ENCODE measurements around the gene NEK2. TPM values are rescaled to one million over a fixed set of nuclear protein-coding genes. Genes with fewer than 3 reads are reported as not detected.

NEK2 gene
- total and polyA plus RNA-seq, 2 donors (not counting 1 experiment from before 2014, with no cell fraction given) = 0.09 TPM; not detected in 1

DNA sequence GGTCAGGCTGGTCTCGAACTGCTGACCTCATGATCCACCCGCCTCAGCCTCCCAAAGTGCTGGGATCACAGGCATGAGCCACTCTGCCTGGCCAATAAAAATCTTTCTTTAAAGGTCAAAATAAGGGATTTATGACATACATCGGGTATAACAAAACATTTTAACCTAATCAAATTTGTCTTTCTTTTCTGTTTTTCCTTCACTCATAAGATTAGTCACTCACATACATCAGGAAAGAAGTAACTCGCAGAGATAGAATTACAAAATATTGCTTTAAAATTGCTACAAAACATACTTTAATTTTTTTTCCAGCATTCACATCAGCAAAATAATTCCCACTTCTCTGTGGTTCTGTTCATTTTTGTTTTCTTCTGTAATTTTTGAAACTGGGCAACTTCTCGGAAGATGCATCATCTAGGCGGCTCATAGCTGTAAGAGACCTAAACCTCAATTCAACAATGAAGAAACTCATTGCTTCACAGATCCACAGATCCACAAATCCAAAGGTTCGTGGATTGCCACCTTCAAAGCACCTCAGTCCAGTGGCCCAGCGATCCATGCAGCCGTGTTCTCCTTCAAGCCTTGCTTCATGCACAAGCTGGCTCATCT, 39.7 kb downstream of the NEK2 start:
- H3K27ac ChIP-seq (ENCODE audit: low read length in 2 of 2) = no peak overlapping the region
- Mint-ChIP-seq H3K4me1 (no peaks in the 10 kb centered on the region), H3K4me3 (no peak overlapping the region), H3K27me3 (peaks cover 25% of the 10 kb centered on the region), H3K27ac (no peak overlapping the region), H3K9me3 (ENCODE audit: insufficient read depth) (no peaks in the 10 kb centered on the region)
- no peak overlapping the region for H3K4me2 ChIP-seq (replicated peaks; ENCODE audit: low read depth, low read length, poor library complexity, severe bottlenecking)
- TF ChIP-seq CTCF (IDR thresholded peaks at IDR 0.05) (no peak), EZH2 (IDR thresholded peaks at IDR 0.05; ENCODE audit: borderline replicate concordance, insufficient read depth, low read depth, low read length, poor library complexity, severe bottlenecking) (no peak)
- DNase-seq (no peak), ATAC-seq (ENCODE audit: low read depth) (no peak)
- intact Hi-C loops (cut with micrococcal nuclease) = no loop called here
- no peaks in the 10 kb centered on the region for H4K20me1 ChIP-seq (ENCODE audit: control insufficient read depth, insufficient read depth, low read length, poor library complexity, severe bottlenecking)
- no peaks in the 10 kb centered on the region for H3K36me3 ChIP-seq (replicated peaks in 1 of 2; ENCODE audit: control extremely low read depth in 1 of 2, control insufficient read depth in 1 of 2, extremely low read depth in 1 of 2, insufficient read depth in 2 of 2, low read length in 1 of 2)
- no peaks in the 10 kb centered on the region for H3K4me1 ChIP-seq (ENCODE audit: control insufficient read depth in 2 of 2, insufficient read depth in 2 of 2, low read length in 2 of 2)
- no peak overlapping the region for H3K4me3 ChIP-seq (ENCODE audit: control extremely low read depth in 1 of 5, extremely low read depth in 1 of 5, insufficient read depth in 1 of 5, low read depth in 2 of 5, low read length in 4 of 5)
- 86% methylated on average over 8 of the region's 9 CpGs for WGBS (ENCODE audit: insufficient coverage)
- CTCF ChIA-PET = interaction anchor here (0.7 kb wide), 1 partner anchor 278 kb away, joined by 3 read pairs; no protein-coding TSS in a partner anchor
- no peak overlapping the region for H2AFZ ChIP-seq (ENCODE audit: insufficient read depth, low read depth, low read length, poor library complexity, severe bottlenecking)
- POLR2A ChIA-PET = no interaction called here
- no peaks in the 10 kb centered on the region for H3K79me2 ChIP-seq (ENCODE audit: control insufficient read depth, insufficient read depth, low read length)
- no peaks in the 10 kb centered on the region for H3K9me3 ChIP-seq (ENCODE audit: control extremely low read depth in 1 of 3, control insufficient read depth in 2 of 3, insufficient read depth in 1 of 3, low read length in 2 of 3)
- H3K9ac ChIP-seq (ENCODE audit: low read length) = no peak overlapping the region
- H3K27me3 ChIP-seq (replicated peaks in 1 of 4; ENCODE audit: control extremely low read depth in 1 of 4, control insufficient read depth in 3 of 4, insufficient read depth in 4 of 4, low read length in 3 of 4) = peaks cover 0 to 13% (median 2%) of the 10 kb centered on the region in 4 experiments

DNA sequence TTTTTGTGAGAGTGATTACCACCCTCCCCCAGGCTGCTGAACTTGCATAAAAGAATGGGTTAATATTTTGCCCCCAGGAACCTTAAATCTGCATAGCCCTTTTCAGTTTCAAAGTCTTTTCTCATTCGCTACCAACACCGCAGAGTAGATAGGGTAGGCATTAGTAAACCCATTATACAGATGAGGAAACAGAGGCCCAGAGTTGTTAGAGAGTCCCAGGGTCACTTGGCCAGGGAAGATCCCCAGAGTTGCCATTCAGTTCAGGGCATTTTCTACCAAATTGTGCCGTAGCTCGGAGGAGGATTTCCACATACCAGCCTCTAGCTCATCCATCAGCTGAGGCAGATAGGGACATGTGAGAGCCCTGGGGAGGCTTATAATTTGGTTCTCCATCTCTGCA, 40.5 kb downstream of the NEK2 start:
- no peaks in the 10 kb centered on the region for H3K9me3 ChIP-seq (ENCODE audit: control extremely low read depth in 1 of 3, control insufficient read depth in 2 of 3, insufficient read depth in 1 of 3, low read length in 2 of 3)
- no peak for TF ChIP-seq EZH2 (IDR thresholded peaks at IDR 0.05; ENCODE audit: borderline replicate concordance, insufficient read depth, low read depth, low read length, poor library complexity, severe bottlenecking)
- no peaks in the 10 kb centered on the region for H4K20me1 ChIP-seq (ENCODE audit: control insufficient read depth, insufficient read depth, low read length, poor library complexity, severe bottlenecking)
- H3K9ac ChIP-seq (ENCODE audit: low read length) = no peak overlapping the region
- intact Hi-C loops (cut with micrococcal nuclease) = no loop called here
- no peaks in the 10 kb centered on the region for H3K4me1 ChIP-seq (ENCODE audit: control insufficient read depth in 2 of 2, insufficient read depth in 2 of 2, low read length in 2 of 2)
- no peak for ATAC-seq (ENCODE audit: low read depth)
- Mint-ChIP-seq H3K4me1 (no peaks in the 10 kb centered on the region), H3K27me3 (peaks cover 21% of the 10 kb centered on the region), H3K4me3 (no peak overlapping the region), H3K9me3 (ENCODE audit: insufficient read depth) (no peaks in the 10 kb centered on the region), H3K27ac (no peak overlapping the region)
- no peak overlapping the region for H3K4me2 ChIP-seq (replicated peaks; ENCODE audit: low read depth, low read length, poor library complexity, severe bottlenecking)
- H3K27me3 ChIP-seq (replicated peaks in 1 of 4; ENCODE audit: control extremely low read depth in 1 of 4, control insufficient read depth in 3 of 4, insufficient read depth in 4 of 4, low read length in 3 of 4) = peaks cover 0 to 13% (median 2%) of the 10 kb centered on the region in 4 experiments
- H3K79me2 ChIP-seq (ENCODE audit: control insufficient read depth, insufficient read depth, low read length) = no peaks in the 10 kb centered on the region
- H3K27ac ChIP-seq (ENCODE audit: low read length in 2 of 2) = no peak overlapping the region
- ChIA-PET POLR2A (no interaction called here), CTCF (interaction anchor here (0.5 to 0.7 kb wide), 2 partner anchors 34 to 277 kb away, joined by 3 read pairs; no protein-coding TSS in a partner anchor)
- no peak overlapping the region for H3K4me3 ChIP-seq (ENCODE audit: control extremely low read depth in 1 of 5, extremely low read depth in 1 of 5, insufficient read depth in 1 of 5, low read depth in 2 of 5, low read length in 4 of 5)
- no peaks in the 10 kb centered on the region for H3K36me3 ChIP-seq (replicated peaks in 1 of 2; ENCODE audit: control extremely low read depth in 1 of 2, control insufficient read depth in 1 of 2, extremely low read depth in 1 of 2, insufficient read depth in 2 of 2, low read length in 1 of 2)
- WGBS (ENCODE audit: insufficient coverage) = 100% methylated on average over 1 of the region's 4 CpGs
- H2AFZ ChIP-seq (ENCODE audit: insufficient read depth, low read depth, low read length, poor library complexity, severe bottlenecking) = no peak overlapping the region
- DNase-seq = no peak

Data from B cell (primary cell).